Coronary artery (tissue), 2 donors: ENCODE results near the gene PLEKHH2.

Source experiments
- DNase-seq: peaks from one replicate; pipeline ENCODE4 v3.0.0-alpha.2; 2017; ENCODE audit warnings: low spot score
- H3K27ac ChIP-seq, 2 donors: fragments of 200-600 bp; sonication (generic); one replicate each; pipeline ENCODE4 v1.5.1; 2016 to 2019
- H3K4me3 ChIP-seq: fragments of 200-600 bp; sonication (generic); 2 replicates; pipeline ENCODE4 v1.5.1; 2016; ENCODE audit warnings: mild to moderate bottlenecking, moderate library complexity
- TF ChIP-seq, protein P1 (sequence below): fragments of 200-600 bp; sonication (generic); IDR thresholded peaks from one replicate; pipeline ENCODE4 v1.5.1; 2019; ENCODE audit warnings: antibody characterized with exemption

Gene PLEKHH2

DNA sequence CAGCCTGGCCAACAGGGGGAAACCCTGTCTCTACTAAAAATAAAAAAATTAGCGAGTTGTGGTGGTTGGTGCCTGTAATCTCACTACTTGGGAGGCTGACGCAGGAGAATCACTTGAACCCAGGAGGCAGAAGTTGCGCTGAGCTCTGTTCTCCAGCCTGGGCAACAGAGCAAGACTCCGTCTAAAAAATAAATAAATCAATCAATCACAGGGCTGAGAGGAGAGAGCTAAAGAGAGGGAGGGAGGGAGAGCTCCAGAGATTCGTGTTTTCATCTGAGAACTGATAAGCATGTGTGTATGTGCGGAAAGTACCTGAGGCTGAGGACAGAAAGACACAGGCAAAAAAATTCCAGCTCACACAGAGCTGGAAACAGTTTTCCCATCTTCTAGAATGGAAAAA lies 99.6 kb downstream of the PLEKHH2 start:
- TF ChIP-seq, protein P1, sequence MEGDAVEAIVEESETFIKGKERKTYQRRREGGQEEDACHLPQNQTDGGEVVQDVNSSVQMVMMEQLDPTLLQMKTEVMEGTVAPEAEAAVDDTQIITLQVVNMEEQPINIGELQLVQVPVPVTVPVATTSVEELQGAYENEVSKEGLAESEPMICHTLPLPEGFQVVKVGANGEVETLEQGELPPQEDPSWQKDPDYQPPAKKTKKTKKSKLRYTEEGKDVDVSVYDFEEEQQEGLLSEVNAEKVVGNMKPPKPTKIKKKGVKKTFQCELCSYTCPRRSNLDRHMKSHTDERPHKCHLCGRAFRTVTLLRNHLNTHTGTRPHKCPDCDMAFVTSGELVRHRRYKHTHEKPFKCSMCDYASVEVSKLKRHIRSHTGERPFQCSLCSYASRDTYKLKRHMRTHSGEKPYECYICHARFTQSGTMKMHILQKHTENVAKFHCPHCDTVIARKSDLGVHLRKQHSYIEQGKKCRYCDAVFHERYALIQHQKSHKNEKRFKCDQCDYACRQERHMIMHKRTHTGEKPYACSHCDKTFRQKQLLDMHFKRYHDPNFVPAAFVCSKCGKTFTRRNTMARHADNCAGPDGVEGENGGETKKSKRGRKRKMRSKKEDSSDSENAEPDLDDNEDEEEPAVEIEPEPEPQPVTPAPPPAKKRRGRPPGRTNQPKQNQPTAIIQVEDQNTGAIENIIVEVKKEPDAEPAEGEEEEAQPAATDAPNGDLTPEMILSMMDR: no peak
- Histone ChIP-seq H3K4me3 (no peak overlapping the region), H3K27ac (peak overlapping the region in 1 of 2 donors; percentile 66)
- no peak for DNase-seq

DNA sequence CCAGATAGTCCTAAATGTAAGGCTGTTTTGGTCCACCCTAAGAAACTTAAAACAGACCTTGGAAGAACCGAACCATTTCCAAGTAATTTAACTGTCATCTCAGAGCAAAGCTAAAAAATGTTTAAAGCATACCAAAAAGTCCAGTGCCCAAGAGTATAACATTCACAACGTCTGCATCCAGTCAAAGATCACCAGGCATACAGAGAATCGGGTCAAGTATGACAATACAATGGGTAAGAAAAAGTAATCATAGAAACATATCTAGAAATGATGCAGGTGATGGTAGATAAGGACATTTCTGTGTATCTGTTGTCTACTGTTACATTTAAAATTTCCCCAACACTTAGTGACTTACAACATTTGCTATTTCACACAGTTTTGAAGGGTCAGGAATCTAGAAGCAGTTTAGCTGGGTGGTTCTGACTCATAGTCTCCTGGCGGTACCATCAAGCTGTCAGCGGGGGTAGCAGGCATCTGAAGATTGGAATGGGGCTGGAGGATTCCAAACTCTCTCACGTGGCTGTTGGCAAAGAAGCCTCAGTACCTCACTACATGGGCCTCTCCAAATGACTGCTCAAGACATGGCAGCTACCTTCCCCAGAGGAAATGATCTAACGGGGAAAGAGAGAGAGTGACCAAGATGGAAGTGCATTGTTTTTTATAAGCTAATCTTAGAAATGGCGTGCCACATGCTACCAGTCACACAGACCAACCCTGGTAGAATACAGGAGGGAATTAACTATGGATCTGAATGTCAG lies 100.2 kb downstream of the PLEKHH2 start:
- Histone ChIP-seq H3K27ac (peak overlapping the region; percentile 16 to 66), H3K4me3 (no peak overlapping the region)
- TF ChIP-seq, protein P1: no peak
- DNase-seq: peak; percentile 78

- DNase-seq: no peak
- peak overlapping the region; percentile 16 to 66 for H3K27ac ChIP-seq
- TF ChIP-seq, protein P1: no peak
- H3K4me3 ChIP-seq: no peak overlapping the region
These were observed 100.8 kb downstream of the PLEKHH2 start for GRCh38 chr2:43737855-43738254.

- no peak for DNase-seq
- TF ChIP-seq, protein P1: no peak
- Histone ChIP-seq H3K4me3 (no peak overlapping the region), H3K27ac (no peak overlapping the region)
These were observed 101.2 kb downstream of the PLEKHH2 start for GRCh38 chr2:43738257-43738656.

DNA sequence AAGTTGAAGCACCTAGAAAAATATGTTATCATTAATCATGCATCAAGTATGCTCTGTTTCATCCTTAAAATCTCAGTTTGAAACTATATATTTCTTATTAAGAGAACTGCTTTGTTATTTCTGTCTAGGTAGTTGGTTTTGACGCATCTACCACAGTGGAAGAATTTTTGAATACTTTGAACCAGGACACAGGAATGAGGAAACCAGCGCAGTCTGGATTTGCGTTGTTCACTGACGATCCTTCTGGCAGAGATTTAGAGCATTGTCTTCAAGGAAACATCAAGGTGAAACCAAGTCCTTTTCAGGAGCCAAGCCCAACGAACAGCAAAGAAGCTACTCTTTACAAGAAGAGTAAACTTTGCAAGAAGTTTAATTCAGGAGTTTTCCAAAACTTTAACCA lies 106.6 kb downstream of the PLEKHH2 start:
- Histone ChIP-seq H3K4me3 (no peak overlapping the region), H3K27ac (no peak overlapping the region)
- TF ChIP-seq, protein P1: no peak
- DNase-seq: no peak

GRCh38 chr2:43745457-43745856 lies 108.4 kb downstream of the PLEKHH2 start:
- peak overlapping the region; percentile 21 to 58 for H3K27ac ChIP-seq

More at GRCh38 chr2:43745457-43745856, 108.4 kb downstream of the PLEKHH2 start:
- no peak for DNase-seq
- H3K4me3 ChIP-seq: no peak overlapping the region
- TF ChIP-seq, protein P1: no peak
